ENCODE measurements around the gene LIN7A.

Gene LIN7A

DNA sequence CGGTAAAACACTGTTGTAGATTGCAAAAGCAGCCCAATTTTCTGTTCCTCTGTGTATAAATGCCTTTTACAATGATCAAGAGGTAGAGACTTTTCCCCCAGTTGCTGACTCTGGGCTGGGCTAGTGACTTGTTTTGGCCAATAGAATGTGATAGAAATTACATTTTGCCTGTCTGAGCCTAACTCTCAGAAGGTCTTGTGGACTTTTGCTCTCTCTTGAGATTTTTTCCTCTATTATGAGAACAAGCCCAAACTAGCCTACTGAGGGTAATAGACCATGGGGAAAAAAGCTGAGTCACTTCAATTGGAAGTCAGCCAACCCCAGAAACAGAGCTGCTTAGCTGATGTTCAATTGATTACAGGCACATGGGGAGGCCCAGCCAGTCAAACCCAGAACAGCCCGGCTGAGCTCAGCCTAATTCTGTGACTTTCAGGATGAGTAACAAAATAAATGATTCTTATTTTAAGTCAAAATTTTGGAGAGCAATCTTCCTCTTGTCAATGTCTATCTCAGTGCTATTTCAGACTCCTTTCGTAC lies 159.7 kb downstream of the LIN7A start:
- H3K4me3 ChIP-seq (replicated peaks; ENCODE audit: low read depth, low read length) = no peak overlapping the region
- TF ChIP-seq, protein P1, sequence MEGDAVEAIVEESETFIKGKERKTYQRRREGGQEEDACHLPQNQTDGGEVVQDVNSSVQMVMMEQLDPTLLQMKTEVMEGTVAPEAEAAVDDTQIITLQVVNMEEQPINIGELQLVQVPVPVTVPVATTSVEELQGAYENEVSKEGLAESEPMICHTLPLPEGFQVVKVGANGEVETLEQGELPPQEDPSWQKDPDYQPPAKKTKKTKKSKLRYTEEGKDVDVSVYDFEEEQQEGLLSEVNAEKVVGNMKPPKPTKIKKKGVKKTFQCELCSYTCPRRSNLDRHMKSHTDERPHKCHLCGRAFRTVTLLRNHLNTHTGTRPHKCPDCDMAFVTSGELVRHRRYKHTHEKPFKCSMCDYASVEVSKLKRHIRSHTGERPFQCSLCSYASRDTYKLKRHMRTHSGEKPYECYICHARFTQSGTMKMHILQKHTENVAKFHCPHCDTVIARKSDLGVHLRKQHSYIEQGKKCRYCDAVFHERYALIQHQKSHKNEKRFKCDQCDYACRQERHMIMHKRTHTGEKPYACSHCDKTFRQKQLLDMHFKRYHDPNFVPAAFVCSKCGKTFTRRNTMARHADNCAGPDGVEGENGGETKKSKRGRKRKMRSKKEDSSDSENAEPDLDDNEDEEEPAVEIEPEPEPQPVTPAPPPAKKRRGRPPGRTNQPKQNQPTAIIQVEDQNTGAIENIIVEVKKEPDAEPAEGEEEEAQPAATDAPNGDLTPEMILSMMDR (IDR thresholded peaks at IDR 0.05; ENCODE audit: low read depth, low read length, missing control alignments) = no peak
- peak; percentile 99 for DNase-seq (ENCODE audit: extremely low read depth, low read depth)

DNA sequence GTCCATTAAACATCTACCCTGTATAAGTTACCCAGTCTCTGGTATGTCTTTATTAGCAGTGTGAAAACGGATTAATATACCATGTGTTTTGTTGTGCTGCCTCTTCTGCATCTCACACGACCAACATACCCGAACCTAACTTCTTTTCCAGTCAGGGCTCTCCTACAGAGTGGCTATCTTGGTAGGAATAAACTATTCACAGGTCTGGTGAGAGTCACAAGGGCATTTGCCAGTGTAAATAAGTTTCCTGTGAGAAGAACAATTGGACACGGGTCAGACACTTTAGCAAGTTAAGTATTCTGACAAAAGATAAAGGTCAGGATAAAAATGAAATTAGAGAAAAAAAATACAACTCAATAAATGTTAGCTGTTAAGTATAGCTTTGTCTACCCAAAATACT lies 160.1 kb downstream of the LIN7A start:
- no peak for DNase-seq (ENCODE audit: extremely low read depth, low read depth)
- H3K4me3 ChIP-seq (replicated peaks; ENCODE audit: low read depth, low read length) = no peak overlapping the region
- TF ChIP-seq, protein P1 (IDR thresholded peaks at IDR 0.05; ENCODE audit: low read depth, low read length, missing control alignments) = no peak

GRCh38 chr12:80776706-80777105 lies 161.0 kb downstream of the LIN7A start:
- no peak overlapping the region for H3K4me3 ChIP-seq (replicated peaks; ENCODE audit: low read depth, low read length)
- TF ChIP-seq, protein P1 (IDR thresholded peaks at IDR 0.05; ENCODE audit: low read depth, low read length, missing control alignments) = no peak
- DNase-seq (ENCODE audit: extremely low read depth, low read depth) = no peak

DNA sequence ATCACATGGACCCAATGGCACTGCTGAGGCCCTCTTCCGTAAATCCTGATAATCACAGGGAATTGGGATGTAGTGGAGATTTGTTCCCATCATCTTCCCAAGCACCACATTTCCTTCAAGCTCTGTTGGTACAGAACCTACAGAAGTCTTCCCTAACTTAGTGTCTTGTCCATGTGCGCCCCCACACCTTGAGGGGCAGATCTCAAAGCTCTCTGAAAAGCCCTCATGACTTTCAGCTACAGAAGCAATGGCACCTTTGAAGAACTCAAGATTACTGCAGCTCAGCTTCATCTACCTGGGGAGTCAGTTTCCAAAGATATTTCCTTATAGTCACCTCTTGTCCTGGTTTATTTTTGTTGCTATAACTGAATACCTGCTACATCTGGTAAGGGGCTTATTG lies 166.8 kb downstream of the LIN7A start:
- no peak overlapping the region for H3K4me3 ChIP-seq (replicated peaks; ENCODE audit: low read depth, low read length)
- TF ChIP-seq, protein P1 (IDR thresholded peaks at IDR 0.05; ENCODE audit: low read depth, low read length, missing control alignments) = no peak
- DNase-seq (ENCODE audit: extremely low read depth, low read depth) = no peak

DNA sequence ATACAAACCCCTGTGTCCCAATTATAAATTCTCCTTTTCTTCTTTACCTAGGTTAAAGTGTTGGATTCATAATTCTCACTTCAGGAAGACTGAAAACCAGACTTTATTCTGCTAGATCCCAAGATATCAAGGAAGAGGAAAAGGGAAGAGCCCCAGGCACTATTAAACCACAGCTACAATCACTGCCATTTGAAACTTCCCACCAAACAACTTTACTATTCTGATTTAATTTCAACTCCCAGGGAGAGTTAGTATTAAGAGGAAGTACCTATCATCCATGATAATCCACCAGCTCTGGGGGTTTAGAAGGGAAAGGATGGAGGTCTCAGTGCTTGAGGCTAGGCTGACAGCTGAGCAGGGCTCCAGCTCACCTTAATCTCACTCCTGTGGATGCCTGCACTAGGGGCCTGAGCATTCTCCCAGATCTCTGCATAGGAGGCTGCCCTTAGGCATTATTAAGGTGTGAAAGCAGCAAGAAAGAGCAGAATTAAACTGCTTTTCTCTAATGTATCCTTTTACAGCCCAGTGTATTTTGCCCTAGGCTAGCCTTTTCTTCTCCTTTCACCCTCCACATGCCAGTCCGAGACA lies 168.1 kb downstream of the LIN7A start:
- no peak for DNase-seq (ENCODE audit: extremely low read depth, low read depth)
- TF ChIP-seq, protein P1 (IDR thresholded peaks at IDR 0.05; ENCODE audit: low read depth, low read length, missing control alignments) = no peak
- H3K4me3 ChIP-seq (replicated peaks; ENCODE audit: low read depth, low read length) = no peak overlapping the region

DNA sequence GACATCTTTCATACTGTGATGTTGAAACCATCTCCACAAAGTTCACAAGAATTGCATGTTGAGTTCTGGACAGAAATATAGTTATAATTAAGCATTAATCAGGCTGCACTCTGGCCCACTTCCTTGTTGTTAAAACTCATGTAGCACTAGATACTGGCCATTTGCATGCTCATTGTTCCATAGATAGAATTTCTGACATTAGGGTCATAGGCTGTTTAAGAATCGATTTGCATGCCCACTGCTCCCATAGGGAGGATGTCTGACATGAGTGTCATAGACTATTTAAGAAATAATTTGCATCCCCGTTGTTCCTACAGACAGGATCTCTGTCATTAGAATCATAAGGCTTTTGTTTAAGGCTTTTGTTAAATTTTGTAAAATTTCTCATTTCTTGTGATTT lies 170.8 kb downstream of the LIN7A start:
- TF ChIP-seq, protein P1 (IDR thresholded peaks at IDR 0.05; ENCODE audit: low read depth, low read length, missing control alignments) = no peak
- DNase-seq (ENCODE audit: extremely low read depth, low read depth) = no peak
- no peak overlapping the region for H3K4me3 ChIP-seq (replicated peaks; ENCODE audit: low read depth, low read length)

GRCh38 chr12:80766210-80766609 lies 171.5 kb downstream of the LIN7A start:
- no peak overlapping the region for H3K4me3 ChIP-seq (replicated peaks; ENCODE audit: low read depth, low read length)
- TF ChIP-seq, protein P1 (IDR thresholded peaks at IDR 0.05; ENCODE audit: low read depth, low read length, missing control alignments) = no peak
- no peak for DNase-seq (ENCODE audit: extremely low read depth, low read depth)

Measured in HFF-Myc (cell line).